ENCODE data around the gene ATAD3A. TPM values are rescaled to one million over a fixed set of nuclear protein-coding genes. Genes with fewer than 3 reads are reported as not detected.
"Not testable (repeated sequence)": the region's sequence is repeated elsewhere in the genome, so short reads cannot be mapped to it uniquely, and the experiment has no call there.

ATAD3A gene
- total RNA-seq, 1 donor from 2014 or later, result 52.6 TPM

DNA sequence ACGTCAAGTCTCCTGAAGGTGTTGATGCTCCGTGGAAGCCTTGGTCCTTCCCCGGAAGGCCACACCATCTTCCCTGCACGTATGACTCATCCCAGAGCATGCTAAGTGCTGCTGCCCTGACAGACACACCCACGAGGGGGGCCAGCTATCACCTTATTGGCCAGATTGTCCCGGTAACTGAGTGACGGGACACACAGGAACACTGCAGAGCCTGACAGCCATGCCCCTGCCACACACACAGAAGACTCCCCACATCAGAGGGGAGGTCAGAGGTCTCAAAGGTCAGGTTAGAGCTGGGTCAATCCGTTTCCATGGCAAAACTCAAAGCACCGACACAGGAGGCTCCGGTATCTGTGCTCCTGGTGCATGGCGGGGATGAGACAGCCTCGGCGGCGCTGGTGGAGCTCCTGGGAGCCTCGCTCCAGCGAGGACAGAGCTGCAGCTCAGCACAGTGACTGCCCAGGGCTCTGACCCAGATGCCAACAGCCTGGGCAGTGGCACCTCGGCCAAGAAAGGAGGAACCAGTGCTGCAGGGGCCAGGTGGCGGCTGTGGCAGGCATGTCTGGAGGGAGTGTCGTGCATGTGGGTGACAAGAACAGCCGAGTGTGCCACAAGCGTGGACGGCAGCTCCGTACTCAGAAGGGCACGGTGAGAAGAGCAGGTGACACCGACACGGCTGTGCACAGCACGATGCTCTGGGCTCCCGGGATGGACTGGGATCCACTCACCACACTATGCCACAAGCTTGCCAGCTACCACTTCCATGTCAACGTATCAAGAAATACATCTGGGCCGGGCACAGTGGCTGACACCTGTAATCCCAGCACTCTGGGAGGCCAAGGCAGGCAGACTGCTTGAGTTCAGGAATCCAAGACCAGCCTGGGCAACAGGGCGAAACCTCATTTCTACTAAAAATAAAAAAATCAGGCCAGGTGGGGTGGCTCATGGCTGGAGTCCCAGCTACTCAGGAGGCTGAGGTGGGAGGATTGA lies 43.3 kb downstream of the ATAD3A start:
- DNase-seq (ENCODE audit: low read depth), result no peak
- TF ChIP-seq, protein P1, sequence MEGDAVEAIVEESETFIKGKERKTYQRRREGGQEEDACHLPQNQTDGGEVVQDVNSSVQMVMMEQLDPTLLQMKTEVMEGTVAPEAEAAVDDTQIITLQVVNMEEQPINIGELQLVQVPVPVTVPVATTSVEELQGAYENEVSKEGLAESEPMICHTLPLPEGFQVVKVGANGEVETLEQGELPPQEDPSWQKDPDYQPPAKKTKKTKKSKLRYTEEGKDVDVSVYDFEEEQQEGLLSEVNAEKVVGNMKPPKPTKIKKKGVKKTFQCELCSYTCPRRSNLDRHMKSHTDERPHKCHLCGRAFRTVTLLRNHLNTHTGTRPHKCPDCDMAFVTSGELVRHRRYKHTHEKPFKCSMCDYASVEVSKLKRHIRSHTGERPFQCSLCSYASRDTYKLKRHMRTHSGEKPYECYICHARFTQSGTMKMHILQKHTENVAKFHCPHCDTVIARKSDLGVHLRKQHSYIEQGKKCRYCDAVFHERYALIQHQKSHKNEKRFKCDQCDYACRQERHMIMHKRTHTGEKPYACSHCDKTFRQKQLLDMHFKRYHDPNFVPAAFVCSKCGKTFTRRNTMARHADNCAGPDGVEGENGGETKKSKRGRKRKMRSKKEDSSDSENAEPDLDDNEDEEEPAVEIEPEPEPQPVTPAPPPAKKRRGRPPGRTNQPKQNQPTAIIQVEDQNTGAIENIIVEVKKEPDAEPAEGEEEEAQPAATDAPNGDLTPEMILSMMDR (conservative IDR thresholded peaks at IDR 0.05; ENCODE audit: low read depth, low read length), result no peak
- H3K4me3 ChIP-seq (ENCODE audit: low read depth, low read length), result no peak overlapping the region

DNA sequence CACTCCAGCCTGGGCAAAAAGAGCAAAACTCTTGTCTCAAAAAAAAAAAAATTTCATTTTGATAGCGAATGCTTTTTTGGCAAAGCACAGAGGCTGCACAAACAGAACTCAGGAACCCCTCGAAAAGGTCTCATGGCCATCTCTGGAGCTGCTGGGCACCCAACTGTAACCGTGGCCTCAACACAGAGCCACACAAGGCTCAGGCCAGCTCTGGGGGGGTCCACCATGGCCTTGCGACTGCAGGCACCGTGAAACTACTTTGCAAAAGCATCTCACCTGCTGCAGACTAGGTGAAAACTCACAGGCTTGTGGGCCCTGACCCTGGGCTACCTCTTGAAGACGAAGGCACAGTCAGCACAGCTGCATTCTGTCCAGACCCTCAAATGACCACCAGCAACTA lies 44.5 kb downstream of the ATAD3A start:
- DNase-seq (ENCODE audit: low read depth), result no peak
- TF ChIP-seq, protein P1 (conservative IDR thresholded peaks at IDR 0.05; ENCODE audit: low read depth, low read length), result no peak
- no peak overlapping the region for H3K4me3 ChIP-seq (ENCODE audit: low read depth, low read length)

DNA sequence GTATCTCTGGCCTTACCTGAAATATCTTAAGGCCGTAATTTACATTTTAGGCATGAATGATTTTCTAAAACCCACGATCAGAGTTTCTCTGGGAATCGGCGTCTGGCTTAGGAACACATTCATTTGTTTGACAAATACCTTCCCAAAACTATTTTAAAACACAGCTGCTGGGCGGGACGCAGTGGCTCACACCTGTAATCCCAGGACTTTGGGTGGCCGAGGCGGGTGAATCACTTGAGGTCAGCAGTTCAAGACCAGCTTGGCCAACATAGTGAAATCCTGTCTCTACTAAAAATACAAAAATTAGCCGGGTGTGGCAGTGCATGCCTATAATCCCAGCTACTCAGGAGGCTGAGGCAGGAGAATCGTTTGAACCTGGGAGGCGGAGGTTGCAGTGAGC lies 45.0 kb downstream of the ATAD3A start:
- H3K4me3 ChIP-seq (ENCODE audit: low read depth, low read length); DNase-seq (ENCODE audit: low read depth): not testable (repeated sequence)

DNA sequence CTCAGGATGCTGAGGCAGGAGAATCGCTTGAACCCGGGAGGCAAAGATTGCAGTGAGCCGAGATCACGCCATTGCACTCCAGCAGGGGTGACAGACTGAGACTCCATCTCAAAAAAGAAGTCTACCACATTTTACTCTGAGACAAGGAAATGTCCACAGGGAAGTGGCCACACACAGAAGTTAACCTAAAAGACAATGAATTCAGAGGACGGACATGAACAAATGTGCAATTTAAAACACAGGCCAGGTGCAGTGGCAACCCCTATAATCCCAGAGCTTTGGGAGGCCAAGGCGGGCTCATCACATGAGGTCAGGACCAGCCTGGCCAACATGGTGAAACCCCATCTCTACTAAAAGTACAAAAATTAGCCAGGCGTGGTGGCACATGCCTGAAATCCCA lies 45.7 kb downstream of the ATAD3A start:
- H3K4me3 ChIP-seq (ENCODE audit: low read depth, low read length); DNase-seq (ENCODE audit: low read depth): not testable (repeated sequence)

DNA sequence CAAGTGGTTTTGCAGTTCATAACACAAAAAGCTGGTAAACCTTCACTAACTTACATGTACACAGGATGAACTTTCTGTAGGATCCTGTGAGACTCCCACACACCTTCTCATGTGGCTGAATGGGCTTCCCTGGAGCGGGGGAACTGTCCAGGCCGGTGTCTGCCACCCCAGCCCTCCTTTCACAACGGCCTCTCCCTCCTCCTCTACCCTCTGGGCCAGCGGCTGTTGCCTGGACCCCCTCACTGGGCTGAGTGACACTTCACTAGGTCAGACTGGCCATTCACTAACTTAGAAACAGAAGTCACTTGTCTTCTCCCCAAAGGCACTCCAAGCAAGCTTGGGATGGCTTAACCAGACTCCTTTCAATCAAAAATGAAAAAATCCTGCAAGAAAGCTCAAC lies 46.6 kb downstream of the ATAD3A start:
- TF ChIP-seq, protein P1 (conservative IDR thresholded peaks at IDR 0.05; ENCODE audit: low read depth, low read length), result no peak
- no peak for DNase-seq (ENCODE audit: low read depth)
- H3K4me3 ChIP-seq (ENCODE audit: low read depth, low read length), result no peak overlapping the region

DNA sequence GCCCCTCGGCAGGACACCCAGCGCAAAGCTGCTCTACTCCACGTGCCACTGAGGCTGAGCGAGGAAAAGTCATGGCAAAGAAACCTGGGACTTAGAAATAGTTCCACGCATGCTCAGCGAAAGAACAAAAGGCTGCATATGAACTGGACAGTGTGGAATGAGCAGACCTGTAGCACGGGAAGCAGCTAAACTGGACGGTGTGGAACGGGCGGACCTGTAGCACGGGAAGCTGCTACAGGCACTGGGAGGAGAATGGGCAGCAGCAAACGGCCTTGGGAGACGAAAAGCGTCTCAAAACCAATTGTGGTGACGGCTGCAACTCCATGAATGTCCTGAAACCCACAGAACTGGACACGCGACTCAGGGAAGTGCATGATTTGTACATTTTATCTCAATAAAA lies 47.1 kb downstream of the ATAD3A start:
- H3K4me3 ChIP-seq (ENCODE audit: low read depth, low read length), result no peak overlapping the region
- DNase-seq (ENCODE audit: low read depth), result no peak
- TF ChIP-seq, protein P1 (conservative IDR thresholded peaks at IDR 0.05; ENCODE audit: low read depth, low read length), result no peak

DNA sequence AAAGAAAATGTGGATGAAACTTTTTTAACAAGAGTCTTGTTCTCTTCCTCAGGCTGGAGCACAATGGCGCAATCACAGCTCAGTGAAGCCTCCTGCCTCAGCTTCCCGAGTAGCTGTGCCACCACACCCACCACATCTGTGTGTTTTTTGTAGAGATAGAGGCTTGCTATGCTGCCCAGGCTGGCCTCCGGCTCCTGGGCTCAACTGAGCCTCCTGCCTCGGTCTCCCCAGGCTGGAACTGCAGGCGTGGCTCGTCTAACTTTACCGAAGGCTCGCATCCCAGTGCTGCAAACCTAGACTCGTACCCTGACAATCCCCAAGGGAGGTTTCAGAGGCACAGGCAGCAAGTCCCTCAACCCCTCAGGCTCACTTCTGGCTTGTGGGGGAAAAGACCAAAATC lies 48.2 kb downstream of the ATAD3A start:
- H3K4me3 ChIP-seq (ENCODE audit: low read depth, low read length), result no peak overlapping the region
- DNase-seq (ENCODE audit: low read depth), result no peak
- TF ChIP-seq, protein P1 (conservative IDR thresholded peaks at IDR 0.05; ENCODE audit: low read depth, low read length), result no peak
